ENCODE measurements around the gene CIP2A. TPM values are rescaled to one million over a fixed set of nuclear protein-coding genes. Genes with fewer than 3 reads are reported as not detected.

The CIP2A gene
- total RNA-seq, 1 experiment from 2014 or later, result 34.2 TPM

DNA sequence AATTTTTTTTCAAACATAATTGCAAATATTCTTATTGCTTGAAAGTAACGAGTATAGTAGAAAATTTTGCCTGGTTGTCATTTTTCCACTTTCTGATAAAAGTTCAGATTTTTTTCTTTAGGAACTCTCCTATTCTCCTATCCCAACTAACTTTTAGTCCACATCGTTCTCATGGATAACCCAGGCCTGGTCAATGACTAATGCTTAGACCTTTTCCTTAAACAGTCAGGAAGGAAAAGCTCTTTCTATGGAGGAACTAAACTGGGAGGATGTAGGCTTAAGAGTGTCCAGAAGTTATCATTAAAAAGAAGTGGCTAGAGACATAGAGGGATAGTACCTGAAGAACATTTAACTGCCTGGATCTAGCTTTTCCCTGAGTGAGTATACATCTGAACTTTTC, 26.7 kb downstream of the CIP2A start:
- no peak overlapping the region for H4K5ac ChIP-seq (ENCODE audit: insufficient read length, low read depth, low read length)
- no peak overlapping the region for H2AFZ ChIP-seq (ENCODE audit: low read length)
- H4K91ac ChIP-seq (ENCODE audit: insufficient read length, low read depth, low read length), result no peak overlapping the region
- no peaks in the 10 kb centered on the region for H3K79me2 ChIP-seq (ENCODE audit: insufficient read depth, low read length)
- H3K4ac ChIP-seq (ENCODE audit: low read depth, low read length), result no peak overlapping the region
- Mint-ChIP-seq H3K27me3 (ENCODE audit: low read depth) (no peaks in the 10 kb centered on the region), H3K27ac (no peak overlapping the region), H3K36me3 (ENCODE audit: insufficient read depth in 1 of 3, low read depth in 3 of 3) (peaks cover 13 to 58% (median 54%) of the 10 kb centered on the region in 3 experiments), H3K9me3 (no peaks in the 10 kb centered on the region), H3K4me3 (no peak overlapping the region), H3K4me1 (no peaks in the 10 kb centered on the region)
- H2BK12ac ChIP-seq (ENCODE audit: insufficient read length, low read depth, low read length), result no peak overlapping the region
- no peak for DNase-seq
- no peaks in the 10 kb centered on the region for H3K79me1 ChIP-seq (ENCODE audit: insufficient read depth, low read depth, low read length, poor library complexity, severe bottlenecking)
- H3K27me3 ChIP-seq (ENCODE audit: insufficient read depth, low read length), result no peaks in the 10 kb centered on the region
- H4K20me1 ChIP-seq (ENCODE audit: control insufficient read depth, insufficient read depth, insufficient read length), result no peaks in the 10 kb centered on the region
- TF ChIP-seq, protein P1, sequence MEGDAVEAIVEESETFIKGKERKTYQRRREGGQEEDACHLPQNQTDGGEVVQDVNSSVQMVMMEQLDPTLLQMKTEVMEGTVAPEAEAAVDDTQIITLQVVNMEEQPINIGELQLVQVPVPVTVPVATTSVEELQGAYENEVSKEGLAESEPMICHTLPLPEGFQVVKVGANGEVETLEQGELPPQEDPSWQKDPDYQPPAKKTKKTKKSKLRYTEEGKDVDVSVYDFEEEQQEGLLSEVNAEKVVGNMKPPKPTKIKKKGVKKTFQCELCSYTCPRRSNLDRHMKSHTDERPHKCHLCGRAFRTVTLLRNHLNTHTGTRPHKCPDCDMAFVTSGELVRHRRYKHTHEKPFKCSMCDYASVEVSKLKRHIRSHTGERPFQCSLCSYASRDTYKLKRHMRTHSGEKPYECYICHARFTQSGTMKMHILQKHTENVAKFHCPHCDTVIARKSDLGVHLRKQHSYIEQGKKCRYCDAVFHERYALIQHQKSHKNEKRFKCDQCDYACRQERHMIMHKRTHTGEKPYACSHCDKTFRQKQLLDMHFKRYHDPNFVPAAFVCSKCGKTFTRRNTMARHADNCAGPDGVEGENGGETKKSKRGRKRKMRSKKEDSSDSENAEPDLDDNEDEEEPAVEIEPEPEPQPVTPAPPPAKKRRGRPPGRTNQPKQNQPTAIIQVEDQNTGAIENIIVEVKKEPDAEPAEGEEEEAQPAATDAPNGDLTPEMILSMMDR (conservative IDR thresholded peaks at IDR 0.05), result no peak
- no peak overlapping the region for H3K23ac ChIP-seq (ENCODE audit: insufficient read length, low read depth, low read length)
- H3K14ac ChIP-seq (ENCODE audit: insufficient read depth, low read length), result no peak overlapping the region
- H2BK120ac ChIP-seq (ENCODE audit: low read depth, low read length, poor library complexity, severe bottlenecking), result no peak overlapping the region
- no peak overlapping the region for H4K8ac ChIP-seq (replicated peaks; ENCODE audit: insufficient read length, low read depth, low read length)
- H2BK15ac ChIP-seq (ENCODE audit: low read depth, low read length), result no peak overlapping the region
- H2AK5ac ChIP-seq (ENCODE audit: insufficient read length, low read length), result no peak overlapping the region
- no peak overlapping the region for H3K9ac ChIP-seq (ENCODE audit: extremely low read depth, insufficient read length, low read length)
- H3K23me2 ChIP-seq (ENCODE audit: insufficient read length, low read depth, low read length, poor library complexity, severe bottlenecking), result no peaks in the 10 kb centered on the region
- no peak overlapping the region for H3K18ac ChIP-seq (ENCODE audit: insufficient read length, low read depth, low read length)
- H3K9me3 ChIP-seq (ENCODE audit: control insufficient read depth, low read depth, low read length), result no peaks in the 10 kb centered on the region
- H3T11ph ChIP-seq (ENCODE audit: low read length), result no peak overlapping the region
- WGBS (ENCODE audit: extremely low coverage, insufficient read length, low lambda C conversion rate), result no CpG with 5 or more reads among the region's 2 CpGs
- no peak overlapping the region for H2BK5ac ChIP-seq (ENCODE audit: insufficient read length, low read length)
- no peak overlapping the region for H3K56ac ChIP-seq (ENCODE audit: insufficient read length, low read depth, low read length)
- H2BK20ac ChIP-seq (ENCODE audit: low read depth, low read length, poor library complexity, severe bottlenecking), result no peak overlapping the region
- no peak overlapping the region for H3K4me2 ChIP-seq (ENCODE audit: insufficient read depth, insufficient read length, low read length)
- no peak overlapping the region for H3K27ac ChIP-seq (ENCODE audit: insufficient read length, low read depth, low read length)
- H3K4me1 ChIP-seq (ENCODE audit: insufficient read depth, low read length), result no peaks in the 10 kb centered on the region
